Erythroblast (primary cell): ENCODE measurements around the gene YWHAH.

ENCODE experiments used
- GATA1 ChIP-seq: IDR thresholded peaks from 2 replicates; pipeline ENCODE4 v1.6.1; 2011; ENCODE audit warnings: low read depth, mild to moderate bottlenecking, control low read depth, low read length, moderate library complexity
- POLR2A ChIP-seq: IDR thresholded peaks from 2 replicates; pipeline ENCODE4 v1.6.1; 2011; ENCODE audit warnings: mild to moderate bottlenecking, low read length

- TF ChIP-seq POLR2A (peak; percentile 64), GATA1 (no peak)
Observed at GRCh38 chr22:31944700-31945442, 536 bp downstream of the YWHAH start.
